Hepatocyte (in vitro differentiated cells): ENCODE data around the gene CD248. TPM values are rescaled to one million over a fixed set of nuclear protein-coding genes. Genes with fewer than 3 reads are reported as not detected.
"Not testable (repeated sequence)": the region's sequence is repeated elsewhere in the genome, so short reads cannot be mapped to it uniquely, and the experiment has no call there.

Experiments
- DNase-seq: peaks from one replicate; pipeline ENCODE4 v3.0.0-alpha.2; 2016; ENCODE audit warnings: low spot score
- H2AFZ ChIP-seq: fragments of 200-600 bp; sonication (generic); 2 replicates; pipeline ENCODE4 v1.6.0; 2016; ENCODE audit warnings: antibody characterized with exemption, mild to moderate bottlenecking
- H3K27ac ChIP-seq: fragments of 200-600 bp; sonication (generic); 2 replicates; pipeline ENCODE4 v1.5.1; 2016; ENCODE audit warnings: mild to moderate bottlenecking
- H3K27me3 ChIP-seq: fragments of 200-600 bp; sonication (generic); 2 replicates; pipeline ENCODE4 v1.6.1; 2016
- H3K36me3 ChIP-seq: fragments of 200-600 bp; sonication (generic); replicated peaks from 2 replicates; pipeline ENCODE4 v1.5.1; 2016; ENCODE audit warnings: low read depth; ENCODE audit not compliant: insufficient read depth
- H3K4me1 ChIP-seq: fragments of 200-600 bp; sonication (generic); 2 replicates; pipeline ENCODE4 v1.5.1; 2016; ENCODE audit warnings: mild to moderate bottlenecking, moderate library complexity; ENCODE audit not compliant: insufficient read depth
- H3K4me2 ChIP-seq: fragments of 200-600 bp; sonication (generic); 2 replicates; pipeline ENCODE4 v1.6.0; 2016
- H3K4me3 ChIP-seq: fragments of 200-600 bp; sonication (generic); 2 replicates; pipeline ENCODE4 v1.5.1; 2016; ENCODE audit warnings: mild to moderate bottlenecking
- H3K79me2 ChIP-seq: fragments of 200-600 bp; sonication (generic); 2 replicates; pipeline ENCODE4 v1.6.0; 2017; ENCODE audit warnings: mild to moderate bottlenecking
- H3K9me2 ChIP-seq: fragments of 200-600 bp; sonication (generic); replicated peaks from 2 replicates; pipeline ENCODE4 v1.6.0; 2017; ENCODE audit warnings: mild to moderate bottlenecking; ENCODE audit not compliant: insufficient read depth
- H3K9me3 ChIP-seq: fragments of 200-600 bp; sonication (generic); 2 replicates; pipeline ENCODE4 v1.5.1; 2016; ENCODE audit warnings: low read depth, mild to moderate bottlenecking
- H4K20me1 ChIP-seq: fragments of 200-600 bp; sonication (generic); 2 replicates; pipeline ENCODE4 v1.6.0; 2016; ENCODE audit warnings: mild to moderate bottlenecking; ENCODE audit not compliant: insufficient read depth, poor library complexity, severe bottlenecking
- CTCF ChIP-seq: fragments of 200-600 bp; sonication (generic); IDR thresholded peaks from 2 replicates; pipeline ENCODE4 v1.5.1; 2016; ENCODE audit warnings: antibody characterized with exemption, mild to moderate bottlenecking; ENCODE audit not compliant: poor library complexity
- EZH2 ChIP-seq: fragments of 200-600 bp; sonication (generic); IDR thresholded peaks from 2 replicates; pipeline ENCODE4 v1.6.1; 2016; ENCODE audit warnings: antibody characterized with exemption, mild to moderate bottlenecking, borderline replicate concordance
- EZH2phosphoT487 ChIP-seq: fragments of 200-600 bp; sonication (generic); IDR thresholded peaks from one replicate; pipeline ENCODE4 v1.6.1; 2018; ENCODE audit warnings: antibody characterized with exemption, mild to moderate bottlenecking, low read depth, moderate library complexity; ENCODE audit not compliant: unreplicated experiment, severe bottlenecking
- WGBS: methylation state at CpG from one replicate; pipeline ENCODE4 v1.1.6; 2016; ENCODE audit warnings: low lambda C conversion rate; ENCODE audit errors: missing lambda C conversion rate; 5-methylcytosine and 5-hydroxymethylcytosine counted together
- polyA plus RNA-seq: library from polyadenylated mRNA; unstranded; fragments of >200 nt; fragmentation: Nextera tagmentation; extraction: Ambion mirVana; gene quantifications from 2 replicates; pipeline ENCODE4 v1.2.1, GENCODE V29; 2016
- total RNA-seq: library from RNA; depleted of rRNA; stranded (reverse); fragments of >200 nt; gene quantifications from 2 replicates; pipeline ENCODE4 v1.2.3, GENCODE V29; 2014

Gene CD248
- total and polyA plus RNA-seq, 2 experiments from 2014 or later: 24.6 to 210 TPM

GRCh38 chr11:66311965-66312548, 4.8 kb downstream of the CD248 start:
- peaks cover under 1% of the 10 kb centered on the region for H3K4me1 ChIP-seq
- peaks cover 29% of the 10 kb centered on the region for H3K79me2 ChIP-seq
- TF ChIP-seq CTCF (peak; percentile 94), EZH2phosphoT487 (no peak), EZH2 (no peak)
- peak overlapping the region; percentile 89 for H3K27ac ChIP-seq
- no peaks in the 10 kb centered on the region for H4K20me1 ChIP-seq
- WGBS: 2% methylated on average over 40 of the region's 44 CpGs
- H3K4me2 ChIP-seq: peak overlapping the region; percentile 86
- H3K9me3 ChIP-seq: no peaks in the 10 kb centered on the region
- H3K36me3 ChIP-seq: no peaks in the 10 kb centered on the region
- no peaks in the 10 kb centered on the region for H3K9me2 ChIP-seq
- H3K27me3 ChIP-seq: no peaks in the 10 kb centered on the region
- peak overlapping the region; percentile 70 for H2AFZ ChIP-seq
- DNase-seq: peak; percentile 95
- H3K4me3 ChIP-seq: peak overlapping the region; percentile 59

GRCh38 chr11:66311470-66311964, 5.3 kb downstream of the CD248 start:
- no peaks in the 10 kb centered on the region for H3K36me3 ChIP-seq
- peak overlapping the region; percentile 70 for H2AFZ ChIP-seq
- DNase-seq: no peak
- peak overlapping the region; percentile 59 for H3K4me3 ChIP-seq
- TF ChIP-seq EZH2: no peak
- TF ChIP-seq CTCF: no peak
- no peak for TF ChIP-seq EZH2phosphoT487
- H3K4me2 ChIP-seq: peak overlapping the region; percentile 86
- no peaks in the 10 kb centered on the region for H4K20me1 ChIP-seq
- 22% methylated on average over 25 of the region's 26 CpGs for WGBS
- H3K9me2 ChIP-seq: no peaks in the 10 kb centered on the region
- H3K27ac ChIP-seq: peak overlapping the region; percentile 89
- no peaks in the 10 kb centered on the region for H3K9me3 ChIP-seq
- peaks cover 26% of the 10 kb centered on the region for H3K79me2 ChIP-seq
- no peaks in the 10 kb centered on the region for H3K4me1 ChIP-seq
- H3K27me3 ChIP-seq: no peaks in the 10 kb centered on the region

GRCh38 chr11:66310803-66311440, 5.9 kb downstream of the CD248 start:
- H3K27me3 ChIP-seq, H3K36me3 ChIP-seq, H3K9me3 ChIP-seq, DNase-seq, H3K4me1 ChIP-seq, H4K20me1 ChIP-seq, H2AFZ ChIP-seq, H3K4me3 ChIP-seq, H3K9me2 ChIP-seq: not testable (repeated sequence)
- Histone ChIP-seq H3K79me2 (peaks cover 20% of the 10 kb centered on the region), H3K27ac (peak overlapping the region; percentile 89), H3K4me2 (peak overlapping the region; percentile 86)
- 86% methylated on average over 18 of the region's 18 CpGs for WGBS

GRCh38 chr11:66310324-66310723, 6.5 kb downstream of the CD248 start:
- Histone ChIP-seq H3K27ac (no peak overlapping the region), H3K36me3 (no peaks in the 10 kb centered on the region), H3K79me2 (peaks cover 14% of the 10 kb centered on the region), H3K27me3 (no peaks in the 10 kb centered on the region), H2AFZ (no peak overlapping the region), H3K4me2 (no peak overlapping the region), H3K4me1 (no peaks in the 10 kb centered on the region), H3K9me2 (no peaks in the 10 kb centered on the region), H3K9me3 (no peaks in the 10 kb centered on the region), H3K4me3 (no peak overlapping the region), H4K20me1 (no peaks in the 10 kb centered on the region)
- TF ChIP-seq EZH2 (no peak), EZH2phosphoT487 (no peak), CTCF (no peak)
- WGBS: 86% methylated on average over 8 of the region's 8 CpGs
- DNase-seq: no peak
